ENCODE measurements around the gene HDHD2. TPM values are rescaled to one million over a fixed set of nuclear protein-coding genes. Genes with fewer than 3 reads are reported as not detected.
"Not testable (repeated sequence)": the region's sequence is repeated elsewhere in the genome, so short reads cannot be mapped to it uniquely, and the experiment has no call there.

The HDHD2 gene
- total RNA-seq (10 to 100 TPM; 39.8 to 40.4 TPM), polyA plus RNA-seq (ENCODE audit: insufficient read depth, low read depth, low replicate concordance) (32.3 TPM)
- long read RNA-seq, donor 1, transcript HDHD2-201 (7 exons, 2,212 nt), result major isoform, 10 of 25 reads
- long read RNA-seq, donor 1, transcript HDHD2-206 (1 exons, 3,229 nt), result minor isoform, 5 of 25 reads
- long read RNA-seq, donor 1, partial matches to known transcripts, result 6 of 25 reads
- long read RNA-seq, donor 1, other reads (novel, unspliced or antisense), result 0 of 25 reads
- long read RNA-seq, donor 2, transcript HDHD2-201 (7 exons, 2,212 nt), result major isoform, 11 of 17 reads
- long read RNA-seq, donor 2, partial matches to known transcripts, result 0 of 17 reads
- long read RNA-seq, donor 2, other reads (novel, unspliced or antisense), result 0 of 17 reads

- H3K36me3 ChIP-seq (ENCODE audit: low read depth, missing control alignments), result no peaks in the 10 kb centered on the region
- H3K9me3 ChIP-seq, result no peaks in the 10 kb centered on the region
- DNase-seq, result peak; percentile 89
- WGBS, 2 donors, result 0% methylated on average over 33 to 70 of the region's 70 CpGs
- peaks cover 14% of the 10 kb centered on the region for H3K4me1 ChIP-seq
- H3K27ac ChIP-seq, result peak within 1 kb of the TSS; percentile 79 to 84
- intact Hi-C loops (cut with DNase I; ENCODE audit: low total_unique reads), result no loop called here
- H3K4me3 ChIP-seq, result peak within 1 kb of the TSS; percentile 64 to 70
- no peak for TF ChIP-seq CTCF (IDR thresholded peaks at IDR 0.05)
- H3K27me3 ChIP-seq, result no peaks in the 10 kb centered on the region
These were observed at the start of gene HDHD2 for GRCh38 chr18:47150029-47150823. HDHD2 (minus strand) TSS chr18:47150500; CDS start chr18:47136439, 14,061 bp downstream.

GRCh38 chr18:47195961-47196360, 45.7 kb upstream of the HDHD2 start:
- intact Hi-C loops (cut with DNase I; ENCODE audit: low total_unique reads); H3K27ac ChIP-seq; H3K36me3 ChIP-seq (ENCODE audit: low read depth, missing control alignments); H3K4me1 ChIP-seq; H3K9me3 ChIP-seq; DNase-seq; H3K4me3 ChIP-seq; H3K27me3 ChIP-seq: not testable (repeated sequence)
- WGBS, 2 donors, result 67 to 77% methylated on average over 3 of the region's 3 CpGs

- TF ChIP-seq CTCF (IDR thresholded peaks at IDR 0.05) (no peak), POLR2A (IDR thresholded peaks at IDR 0.05) (no peak)
- H3K4me1 ChIP-seq, result no peaks in the 10 kb centered on the region
- no peak overlapping the region for H3K27ac ChIP-seq
- H3K36me3 ChIP-seq (ENCODE audit: low read depth, missing control alignments), result no peaks in the 10 kb centered on the region
- no peak for DNase-seq
- intact Hi-C loops (cut with DNase I; ENCODE audit: low total_unique reads), result no loop called here
- H3K9me3 ChIP-seq, result no peaks in the 10 kb centered on the region
- 89 to 97% methylated on average over 2 of the region's 2 CpGs for WGBS, 2 donors
- no peaks in the 10 kb centered on the region for H3K27me3 ChIP-seq
- H3K4me3 ChIP-seq, result no peak overlapping the region
These were observed 41.7 kb upstream of the HDHD2 start for GRCh38 chr18:47191961-47192360.

GRCh38 chr18:47187721-47188120, 37.4 kb upstream of the HDHD2 start:
- no peak for DNase-seq
- Histone ChIP-seq H3K36me3 (ENCODE audit: low read depth, missing control alignments) (no peaks in the 10 kb centered on the region), H3K9me3 (no peaks in the 10 kb centered on the region), H3K27me3 (no peaks in the 10 kb centered on the region), H3K4me1 (no peaks in the 10 kb centered on the region), H3K27ac (no peak overlapping the region), H3K4me3 (peak overlapping the region in 1 of 2 donors; percentile 15)
- WGBS, 2 donors, result 42 to 71% methylated on average over 7 of the region's 7 CpGs
- intact Hi-C loops (cut with DNase I; ENCODE audit: low total_unique reads), result no loop called here
- no peak for TF ChIP-seq POLR2A (IDR thresholded peaks at IDR 0.05)
- TF ChIP-seq CTCF (IDR thresholded peaks at IDR 0.05), result no peak

- no peaks in the 10 kb centered on the region for H3K27me3 ChIP-seq
- peaks cover 2% of the 10 kb centered on the region for H3K4me1 ChIP-seq
- no peaks in the 10 kb centered on the region for H3K36me3 ChIP-seq (ENCODE audit: low read depth, missing control alignments)
- 92% methylated on average over 5 of the region's 5 CpGs for WGBS, 2 donors
- no peaks in the 10 kb centered on the region for H3K9me3 ChIP-seq
- H3K27ac ChIP-seq, result no peak overlapping the region
- DNase-seq, result no peak
- intact Hi-C loops (cut with DNase I; ENCODE audit: low total_unique reads), result no loop called here
- TF ChIP-seq POLR2A (IDR thresholded peaks at IDR 0.05) (no peak), CTCF (IDR thresholded peaks at IDR 0.05) (no peak)
- H3K4me3 ChIP-seq, result no peak overlapping the region
These were observed 34.2 kb upstream of the HDHD2 start for GRCh38 chr18:47184419-47185050.

- intact Hi-C loops (cut with DNase I; ENCODE audit: low total_unique reads); H3K27ac ChIP-seq; H3K36me3 ChIP-seq (ENCODE audit: low read depth, missing control alignments); DNase-seq; H3K4me1 ChIP-seq; H3K9me3 ChIP-seq; H3K27me3 ChIP-seq; H3K4me3 ChIP-seq: not testable (repeated sequence)
- WGBS, 2 donors, result 90 to 91% methylated on average over 4 to 5 of the region's 5 CpGs
These were observed 31.9 kb upstream of the HDHD2 start for GRCh38 chr18:47182156-47182555.
